ENCODE data around the gene LYSET.

GRCh38 chr14:93206793-93207467, 21.8 kb downstream of the LYSET start, which contains the start of the genes GON7 and UBR7:
- peak in 8 of 11 experiments; percentile 14 to 67 (median 52) for TF ChIP-seq CTCF (IDR thresholded peaks at IDR 0.05 in 8 of 11, conservative IDR thresholded peaks at IDR 0.05 in 3 of 11)
- TF ChIP-seq POLR2A (IDR thresholded peaks at IDR 0.05): peak in 1 of 3 donors; percentile 49
- peak; percentile 96 to 98 (median 97) for TF ChIP-seq POLR2AphosphoS5 (IDR thresholded peaks at IDR 0.05)
